Vagina (tissue), 2 donors: Measurements from ENCODE around the gene TTC28. TPM values are rescaled to one million over a fixed set of nuclear protein-coding genes. Genes with fewer than 3 reads are reported as not detected.

ENCODE experiments used
- DNase-seq, 2 donors: peaks; one replicate each; pipeline ENCODE4 v3.0.0-alpha.2; 2017; ENCODE audit errors: extremely low spot score in 2 of 2
- H3K27ac ChIP-seq: fragments of 200-600 bp; sonication (generic); one replicate; pipeline ENCODE4 v1.5.1; 2019
- H3K27me3 ChIP-seq: fragments of 200-600 bp; sonication (generic); one replicate; pipeline ENCODE4 v1.5.1; 2019
- H3K36me3 ChIP-seq, 2 donors: fragments of 200-600 bp; sonication (generic); one replicate each; pipeline ENCODE4 v1.5.1; 2017 to 2019
- H3K4me1 ChIP-seq: fragments of 200-600 bp; sonication (generic); one replicate; pipeline ENCODE4 v1.5.1; 2019
- H3K4me3 ChIP-seq, 2 donors: fragments of 200-600 bp; sonication (generic); 1 replicate in 1 of 2; 2 replicates in 1 of 2; pipeline ENCODE4 v1.5.1; 2016 to 2019
- H3K9me3 ChIP-seq: fragments of 200-600 bp; sonication (generic); one replicate; pipeline ENCODE4 v1.5.1; 2019
- CTCF ChIP-seq, 3 experiments: fragments of 450-650 bp in 2 of 3; fragments of 200-600 bp in 1 of 3; sonication (generic) in 1 of 3; IDR thresholded peaks; one replicate each; pipeline ENCODE4 v1.5.1; 2017 to 2019; ENCODE audit warnings: antibody characterized with exemption in 3 of 3, mild to moderate bottlenecking in 2 of 3, moderate library complexity in 2 of 3
- POLR2A ChIP-seq, 2 donors: fragments of 450-650 bp; IDR thresholded peaks; one replicate each; pipeline ENCODE4 v1.6.1; 2017; ENCODE audit warnings: antibody characterized with exemption in 2 of 2, mild to moderate bottlenecking in 2 of 2, moderate library complexity in 2 of 2
- POLR2AphosphoS5 ChIP-seq, 2 donors: sonication (generic); formaldehyde crosslinking; IDR thresholded peaks; one replicate each; pipeline ENCODE4 v1.9.0; 2017; ENCODE audit warnings: antibody characterized with exemption in 2 of 2, mild to moderate bottlenecking in 2 of 2, low read depth in 1 of 2; ENCODE audit not compliant: insufficient read depth in 1 of 2
- intact Hi-C: fragments of 100-400 bp; cut with DNase I; formaldehyde crosslinking; loops from one replicate; pipeline ENCODE4 v1.15.1; 2023
- total RNA-seq: library from RNA; depleted of rRNA; stranded (reverse); fragments of >200 nt; gene quantifications from one replicate; pipeline ENCODE4 v1.2.3, GENCODE V29; 2016

The TTC28 gene
- total RNA-seq, 1 donor from 2014 or later, result 41.7 TPM

GRCh38 chr22:28180804-28181731 is 498.6 kb downstream of the TTC28 start:
- no peak overlapping the region for H3K27ac ChIP-seq

GRCh38 chr22:28179392-28179791 is 500.2 kb downstream of the TTC28 start:
- DNase-seq, result no peak
- H3K4me3 ChIP-seq, result no peak overlapping the region
- H3K27ac ChIP-seq, result no peak overlapping the region
- intact Hi-C loops, result no loop called here
- no peaks in the 10 kb centered on the region for H3K27me3 ChIP-seq
- no peaks in the 10 kb centered on the region for H3K36me3 ChIP-seq
- H3K4me1 ChIP-seq, result peaks cover 14% of the 10 kb centered on the region
- TF ChIP-seq CTCF (IDR thresholded peaks at IDR 0.05) (no peak), POLR2A (IDR thresholded peaks at IDR 0.05) (no peak), POLR2AphosphoS5 (IDR thresholded peaks at IDR 0.05; ENCODE audit: insufficient read depth in 1 of 2, low read depth in 1 of 2) (no peak)
- H3K9me3 ChIP-seq, result no peaks in the 10 kb centered on the region

More at GRCh38 chr22:28180804-28181731, 498.6 kb downstream of the TTC28 start:
- no peaks in the 10 kb centered on the region for H3K27me3 ChIP-seq
- no peaks in the 10 kb centered on the region for H3K9me3 ChIP-seq
- TF ChIP-seq CTCF (IDR thresholded peaks at IDR 0.05) (no peak), POLR2AphosphoS5 (IDR thresholded peaks at IDR 0.05; ENCODE audit: insufficient read depth in 1 of 2, low read depth in 1 of 2) (no peak), POLR2A (IDR thresholded peaks at IDR 0.05) (no peak)
- H3K4me1 ChIP-seq, result peaks cover 14% of the 10 kb centered on the region
- DNase-seq, result no peak
- H3K36me3 ChIP-seq, result no peaks in the 10 kb centered on the region
- intact Hi-C loops, result no loop called here
- no peak overlapping the region for H3K4me3 ChIP-seq

GRCh38 chr22:28175730-28176492 is 503.7 kb downstream of the TTC28 start:
- no peaks in the 10 kb centered on the region for H3K27me3 ChIP-seq
- no peaks in the 10 kb centered on the region for H3K36me3 ChIP-seq
- TF ChIP-seq POLR2A (IDR thresholded peaks at IDR 0.05), result no peak
- no peak for TF ChIP-seq POLR2AphosphoS5 (IDR thresholded peaks at IDR 0.05; ENCODE audit: insufficient read depth in 1 of 2, low read depth in 1 of 2)
- no peak for TF ChIP-seq CTCF (IDR thresholded peaks at IDR 0.05)
- DNase-seq, result no peak
- intact Hi-C loops, result no loop called here
- no peak overlapping the region for H3K4me3 ChIP-seq
- peaks cover 6% of the 10 kb centered on the region for H3K4me1 ChIP-seq
- H3K9me3 ChIP-seq, result no peaks in the 10 kb centered on the region
- no peak overlapping the region for H3K27ac ChIP-seq

- intact Hi-C loops, result no loop called here
- Histone ChIP-seq H3K27me3 (no peaks in the 10 kb centered on the region), H3K9me3 (no peaks in the 10 kb centered on the region), H3K4me3 (no peak overlapping the region), H3K27ac (no peak overlapping the region), H3K4me1 (no peaks in the 10 kb centered on the region), H3K36me3 (no peaks in the 10 kb centered on the region)
- TF ChIP-seq POLR2AphosphoS5 (IDR thresholded peaks at IDR 0.05; ENCODE audit: insufficient read depth in 1 of 2, low read depth in 1 of 2) (no peak), POLR2A (IDR thresholded peaks at IDR 0.05) (no peak), CTCF (IDR thresholded peaks at IDR 0.05) (no peak)
- no peak for DNase-seq
These were observed 505.1 kb downstream of the TTC28 start for GRCh38 chr22:28174509-28174908.
